NOMO-1 (cell line): ENCODE measurements around the gene EXOC4.
"Not testable (repeated sequence)": the region's sequence is repeated elsewhere in the genome, so short reads cannot be mapped to it uniquely, and the experiment has no call there.

ENCODE experiments used
- DNase-seq, 2 experiments: peaks; one replicate each; lab custom pipeline; 2025; ENCODE audit not compliant: unreplicated experiment in 2 of 2; lab: John Stamatoyannopoulos, UW

Gene EXOC4

GRCh38 chr7:133275008-133275407 lies 22.1 kb downstream of the EXOC4 start:
- DNase-seq: no peak

GRCh38 chr7:133275446-133276095 lies 22.7 kb downstream of the EXOC4 start:
- no peak for DNase-seq

GRCh38 chr7:133278975-133279374 lies 26.1 kb downstream of the EXOC4 start:
- not testable (repeated sequence) for DNase-seq

GRCh38 chr7:133282094-133282493 lies 29.2 kb downstream of the EXOC4 start:
- DNase-seq: no peak

DNA sequence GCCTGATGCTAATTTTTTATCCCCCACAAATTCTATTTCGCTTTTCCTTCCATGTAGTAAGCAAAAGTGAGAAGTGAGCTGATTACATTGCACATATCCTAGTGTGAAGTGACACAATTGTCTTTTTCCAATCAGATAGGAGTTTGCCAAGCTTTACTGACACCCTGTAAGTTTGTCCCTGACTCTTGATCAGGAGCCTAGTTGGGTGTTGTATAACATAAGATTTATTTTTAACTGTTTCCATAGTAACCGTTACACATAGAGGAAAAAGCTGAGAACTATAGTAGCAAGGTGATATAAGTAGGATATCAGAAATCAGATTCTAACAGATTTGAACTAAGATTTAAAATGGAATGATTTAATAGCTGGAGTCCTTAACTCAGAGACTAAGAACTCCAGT lies 31.2 kb downstream of the EXOC4 start:
- no peak for DNase-seq

DNA sequence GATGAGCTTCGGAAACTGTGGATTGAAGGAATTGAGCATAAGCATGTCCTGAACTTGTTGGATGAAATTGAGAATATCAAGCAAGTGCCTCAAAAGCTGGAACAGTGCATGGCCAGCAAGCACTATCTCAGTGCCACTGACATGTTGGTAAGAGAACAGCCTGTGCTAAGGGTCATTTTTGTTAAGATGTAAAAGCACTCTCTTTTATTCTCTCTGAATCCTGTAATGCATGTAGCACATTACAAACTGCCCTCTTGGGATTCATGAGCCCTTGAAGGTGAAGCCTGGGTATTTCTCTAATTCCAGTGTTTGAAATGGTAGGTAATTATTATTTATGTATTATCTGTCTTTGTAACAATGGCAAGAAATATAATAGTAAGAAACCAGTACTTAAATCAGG lies 36.1 kb downstream of the EXOC4 start:
- DNase-seq: no peak

DNA sequence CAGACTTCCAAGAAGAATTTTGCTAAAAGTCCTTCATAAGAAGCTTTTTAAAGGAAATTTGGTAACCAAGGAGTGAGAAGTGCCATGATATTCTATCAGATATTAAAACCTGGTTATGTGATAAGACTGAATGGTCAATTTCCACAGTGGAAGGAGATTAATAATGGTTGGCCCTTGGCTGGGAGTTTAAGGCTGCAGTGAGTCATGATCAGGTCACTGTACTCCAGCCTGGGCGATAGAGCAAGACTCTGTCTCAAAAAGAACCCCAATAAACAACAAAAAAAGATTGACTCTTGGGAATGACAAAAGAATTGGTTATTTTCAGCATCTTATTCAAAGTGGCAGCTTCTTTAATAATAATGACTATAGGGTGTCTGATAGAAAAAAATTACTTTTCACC lies 37.2 kb downstream of the EXOC4 start:
- no peak for DNase-seq

DNA sequence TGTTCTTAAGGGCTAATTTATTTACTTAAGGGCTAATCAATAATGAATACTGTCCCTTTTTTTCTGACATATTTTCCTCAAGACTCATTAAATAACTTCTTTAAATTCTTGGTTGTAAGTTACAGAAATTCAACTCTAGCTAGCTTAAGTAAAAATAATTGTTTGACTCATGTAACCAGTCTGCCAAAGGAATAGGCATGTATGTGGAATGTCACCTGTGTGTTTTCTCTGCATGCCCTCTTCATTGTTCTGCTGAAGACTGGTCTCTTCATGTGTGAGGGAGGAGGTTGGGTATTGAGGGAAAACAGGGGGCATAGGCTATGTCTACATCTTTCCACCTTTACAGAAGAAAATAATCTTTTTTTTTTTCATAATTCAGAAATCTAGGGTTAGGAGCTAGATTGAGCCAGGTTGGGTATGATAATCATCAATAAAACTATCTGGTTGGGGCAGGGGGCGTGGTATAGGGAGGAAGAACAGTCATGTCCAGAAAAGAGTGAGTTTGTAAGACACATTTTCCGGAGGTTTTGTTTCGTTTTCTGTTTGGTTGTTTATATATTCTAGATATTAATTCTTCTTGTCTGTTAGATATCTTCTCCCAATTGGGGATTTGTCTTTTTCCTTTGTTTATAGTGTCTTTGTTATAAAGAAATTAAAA lies 37.9 kb downstream of the EXOC4 start:
- no peak for DNase-seq

- DNase-seq: no peak
Measured at GRCh38 chr7:133292631-133293030, 39.8 kb downstream of the EXOC4 start.

GRCh38 chr7:133293384-133294160 lies 40.7 kb downstream of the EXOC4 start:
- no peak for DNase-seq

- no peak for DNase-seq
Measured at GRCh38 chr7:133294234-133294633, 41.4 kb downstream of the EXOC4 start.

- no peak for DNase-seq
Measured at GRCh38 chr7:133295484-133295883, 42.6 kb downstream of the EXOC4 start.

- no peak for DNase-seq
Measured at GRCh38 chr7:133297093-133297492, 44.2 kb downstream of the EXOC4 start.

DNA sequence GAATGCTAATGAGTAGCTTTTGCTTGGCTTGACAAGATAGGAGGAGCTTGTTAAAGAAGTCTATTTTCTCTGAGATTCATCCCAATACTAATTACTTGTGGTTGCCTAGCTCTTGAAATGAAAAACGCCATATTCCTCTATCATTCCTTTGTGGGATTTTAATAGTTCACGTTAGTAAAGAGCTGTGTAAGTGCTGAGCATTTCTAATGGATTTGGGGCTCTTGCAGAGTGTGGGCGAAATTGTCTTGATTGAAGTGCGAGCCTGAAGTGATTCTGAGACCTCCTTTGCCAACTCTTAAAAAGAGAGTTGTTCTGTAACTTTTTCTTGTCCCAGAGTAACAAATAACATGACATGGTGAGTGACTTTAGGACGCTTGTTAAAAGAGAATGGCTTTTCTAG lies 45.2 kb downstream of the EXOC4 start:
- no peak for DNase-seq

DNA sequence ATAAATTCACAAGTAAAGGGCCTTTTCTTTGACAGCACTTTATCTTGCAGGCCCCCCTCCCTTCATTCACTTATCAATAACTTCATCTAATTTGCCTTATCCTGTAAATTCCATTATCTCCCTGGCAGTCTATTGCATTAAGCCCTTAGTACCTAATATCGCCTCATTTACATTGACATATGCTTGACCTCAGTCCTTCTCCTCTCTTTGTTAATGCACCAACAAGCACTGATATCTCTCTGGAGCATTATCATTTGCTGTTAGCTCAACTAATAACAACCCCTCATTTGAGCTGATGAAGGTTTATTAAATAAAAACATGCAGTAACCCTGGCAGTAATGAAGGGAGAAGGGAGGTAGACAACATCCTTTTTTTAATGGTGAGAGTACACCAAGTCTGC lies 46.8 kb downstream of the EXOC4 start:
- DNase-seq: no peak

GRCh38 chr7:133300088-133300487 lies 47.2 kb downstream of the EXOC4 start:
- no peak for DNase-seq

GRCh38 chr7:133300811-133301210 lies 47.9 kb downstream of the EXOC4 start:
- DNase-seq: no peak

- DNase-seq: no peak
Measured at GRCh38 chr7:133301444-133301843, 48.6 kb downstream of the EXOC4 start.

DNA sequence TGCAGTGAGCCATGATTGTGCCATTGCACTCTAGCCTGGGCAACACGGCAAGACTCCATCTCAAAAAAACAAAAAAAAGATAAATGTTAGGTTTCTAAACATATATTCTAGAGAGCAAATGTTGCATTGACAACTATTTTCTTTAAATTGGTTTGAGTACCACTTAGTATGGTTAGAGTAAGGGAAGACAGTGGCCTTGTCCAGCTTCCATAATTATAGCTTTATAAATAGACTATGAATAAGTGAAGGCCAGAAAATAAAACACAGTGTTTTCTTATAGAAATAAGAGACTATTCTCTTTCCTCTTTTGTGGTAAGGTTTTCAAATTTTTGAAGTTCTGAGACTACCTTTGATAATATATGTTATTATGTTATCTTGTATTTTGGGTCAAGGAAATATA lies 50.5 kb downstream of the EXOC4 start:
- DNase-seq: no peak

- DNase-seq: no peak
Measured at GRCh38 chr7:133303931-133304330, 51.1 kb downstream of the EXOC4 start.

- no peak for DNase-seq
Measured at GRCh38 chr7:133309333-133309732, 56.5 kb downstream of the EXOC4 start.
